Gastrocnemius medialis (tissue), 4 donors: Measurements from ENCODE around the gene VSX1.

Source experiments
- POLR2A ChIP-seq, 2 donors: fragments of 450-650 bp; IDR thresholded peaks; one replicate each; pipeline ENCODE4 v1.6.1; 2017; ENCODE audit warnings: antibody characterized with exemption in 2 of 2, mild to moderate bottlenecking in 2 of 2, moderate library complexity in 2 of 2
- TF ChIP-seq, protein P1 (sequence below), 5 experiments: fragments of 450-650 bp in 3 of 5; fragments of 200-600 bp in 2 of 5; sonication (generic) in 2 of 5; IDR thresholded peaks in 4 of 5; conservative IDR thresholded peaks in 1 of 5; 1 replicate in 4 of 5; 2 replicates in 1 of 5; pipeline ENCODE4 v1.5.1; 2016 to 2019; ENCODE audit warnings: antibody characterized with exemption in 5 of 5, mild to moderate bottlenecking in 3 of 5, moderate library complexity in 3 of 5

DNA sequence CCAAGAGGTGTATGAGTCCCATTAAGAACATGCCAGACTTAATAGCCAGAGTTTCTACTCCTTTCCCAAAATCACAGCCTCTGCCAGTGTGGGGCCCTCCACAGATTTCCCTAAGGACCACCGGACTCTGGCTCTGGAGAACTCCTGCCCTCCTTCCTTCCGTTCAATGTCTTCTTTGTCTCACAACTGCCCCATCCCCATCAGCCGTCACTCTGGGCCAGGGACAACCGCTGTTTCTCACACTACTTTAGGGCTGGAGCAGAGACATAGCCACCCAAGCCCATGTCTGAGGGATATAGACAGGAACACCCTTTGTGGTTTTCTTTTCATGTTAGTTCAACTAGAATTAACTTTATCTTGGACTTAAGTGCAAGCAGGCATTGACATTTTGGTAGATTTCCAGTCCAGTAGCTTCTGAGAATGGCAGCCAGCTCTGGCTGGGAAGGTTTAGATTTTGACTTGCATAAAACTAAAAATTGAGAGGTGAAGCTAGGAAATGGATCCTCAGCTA is 17.3 kb downstream of the VSX1 start:
- TF ChIP-seq, protein P1, sequence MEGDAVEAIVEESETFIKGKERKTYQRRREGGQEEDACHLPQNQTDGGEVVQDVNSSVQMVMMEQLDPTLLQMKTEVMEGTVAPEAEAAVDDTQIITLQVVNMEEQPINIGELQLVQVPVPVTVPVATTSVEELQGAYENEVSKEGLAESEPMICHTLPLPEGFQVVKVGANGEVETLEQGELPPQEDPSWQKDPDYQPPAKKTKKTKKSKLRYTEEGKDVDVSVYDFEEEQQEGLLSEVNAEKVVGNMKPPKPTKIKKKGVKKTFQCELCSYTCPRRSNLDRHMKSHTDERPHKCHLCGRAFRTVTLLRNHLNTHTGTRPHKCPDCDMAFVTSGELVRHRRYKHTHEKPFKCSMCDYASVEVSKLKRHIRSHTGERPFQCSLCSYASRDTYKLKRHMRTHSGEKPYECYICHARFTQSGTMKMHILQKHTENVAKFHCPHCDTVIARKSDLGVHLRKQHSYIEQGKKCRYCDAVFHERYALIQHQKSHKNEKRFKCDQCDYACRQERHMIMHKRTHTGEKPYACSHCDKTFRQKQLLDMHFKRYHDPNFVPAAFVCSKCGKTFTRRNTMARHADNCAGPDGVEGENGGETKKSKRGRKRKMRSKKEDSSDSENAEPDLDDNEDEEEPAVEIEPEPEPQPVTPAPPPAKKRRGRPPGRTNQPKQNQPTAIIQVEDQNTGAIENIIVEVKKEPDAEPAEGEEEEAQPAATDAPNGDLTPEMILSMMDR (IDR thresholded peaks at IDR 0.05 in 4 of 5, conservative IDR thresholded peaks at IDR 0.05 in 1 of 5) = no peak
- TF ChIP-seq POLR2A (IDR thresholded peaks at IDR 0.05) = no peak
